A673 (cell line): Measurements from ENCODE around the gene SRGAP2C.
"Not testable (repeated sequence)": the region's sequence is repeated elsewhere in the genome, so short reads cannot be mapped to it uniquely, and the experiment has no call there.

Source experiments
- EZH2 ChIP-seq: fragments of 200-600 bp; sonication (generic); IDR thresholded peaks from 2 replicates; pipeline ENCODE4 v1.6.1; 2017; ENCODE audit warnings: borderline replicate concordance, low read depth, mild to moderate bottlenecking, mixed read lengths, antibody characterized with exemption, low read length; ENCODE audit not compliant: poor library complexity, severe bottlenecking
- TF ChIP-seq, protein P1 (sequence below): fragments of 300-800, 200-600 bp; sonication (generic); conservative IDR thresholded peaks from 2 replicates; pipeline ENCODE4 v1.5.1; 2017; ENCODE audit warnings: low read depth, mild to moderate bottlenecking, antibody characterized with exemption, low read length, moderate library complexity, mixed read lengths

DNA sequence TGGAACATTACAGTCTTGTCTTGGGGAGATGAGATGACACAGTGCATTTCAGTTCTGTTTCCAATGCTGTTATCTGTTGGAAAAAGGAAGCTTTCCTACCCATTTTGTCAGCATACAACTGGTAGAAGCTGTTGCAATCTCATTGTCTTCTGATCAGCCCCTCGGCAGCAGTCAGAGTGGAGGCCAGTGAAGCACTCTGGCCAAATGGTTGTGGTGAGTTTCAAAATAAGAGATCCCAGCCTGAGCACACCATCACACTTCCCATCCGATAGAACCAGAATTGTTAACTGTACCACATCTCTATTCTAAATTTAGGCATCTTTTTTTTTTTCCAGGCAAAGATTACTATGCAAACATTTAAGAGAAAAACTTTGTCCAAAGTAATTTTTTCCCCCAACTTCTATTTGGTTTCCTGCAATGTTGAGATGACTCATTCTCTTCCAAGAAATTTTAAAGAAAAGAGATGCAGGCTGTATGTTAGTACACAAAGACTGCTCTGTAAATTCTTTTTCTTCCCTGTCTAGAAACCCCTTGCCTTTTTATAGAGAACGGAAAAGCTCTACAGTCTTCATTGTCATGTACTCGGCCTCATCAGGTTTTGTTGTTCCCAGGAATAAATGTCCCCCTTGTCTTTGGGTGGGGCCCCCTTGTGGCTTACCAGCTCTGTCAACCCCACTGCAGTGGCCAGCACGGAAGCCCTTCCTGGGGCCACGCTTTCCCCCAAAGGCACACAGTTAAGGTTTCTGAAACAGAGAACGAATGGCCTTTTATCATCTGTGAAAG, 176.9 kb downstream of the SRGAP2C start:
- TF ChIP-seq, protein P1, sequence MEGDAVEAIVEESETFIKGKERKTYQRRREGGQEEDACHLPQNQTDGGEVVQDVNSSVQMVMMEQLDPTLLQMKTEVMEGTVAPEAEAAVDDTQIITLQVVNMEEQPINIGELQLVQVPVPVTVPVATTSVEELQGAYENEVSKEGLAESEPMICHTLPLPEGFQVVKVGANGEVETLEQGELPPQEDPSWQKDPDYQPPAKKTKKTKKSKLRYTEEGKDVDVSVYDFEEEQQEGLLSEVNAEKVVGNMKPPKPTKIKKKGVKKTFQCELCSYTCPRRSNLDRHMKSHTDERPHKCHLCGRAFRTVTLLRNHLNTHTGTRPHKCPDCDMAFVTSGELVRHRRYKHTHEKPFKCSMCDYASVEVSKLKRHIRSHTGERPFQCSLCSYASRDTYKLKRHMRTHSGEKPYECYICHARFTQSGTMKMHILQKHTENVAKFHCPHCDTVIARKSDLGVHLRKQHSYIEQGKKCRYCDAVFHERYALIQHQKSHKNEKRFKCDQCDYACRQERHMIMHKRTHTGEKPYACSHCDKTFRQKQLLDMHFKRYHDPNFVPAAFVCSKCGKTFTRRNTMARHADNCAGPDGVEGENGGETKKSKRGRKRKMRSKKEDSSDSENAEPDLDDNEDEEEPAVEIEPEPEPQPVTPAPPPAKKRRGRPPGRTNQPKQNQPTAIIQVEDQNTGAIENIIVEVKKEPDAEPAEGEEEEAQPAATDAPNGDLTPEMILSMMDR: not testable (repeated sequence)
- TF ChIP-seq EZH2: not testable (repeated sequence)
